ENCODE measurements around the gene MANF. TPM values are rescaled to one million over a fixed set of nuclear protein-coding genes. Genes with fewer than 3 reads are reported as not detected.
A peak's percentile ranks its signal among the peaks of the same experiment; 100 is the strongest.

The MANF gene
- total RNA-seq, 1 experiment from 2014 or later = 129 TPM

- Histone ChIP-seq H3K27me3 (no peaks in the 10 kb centered on the region), H3K36me3 (peaks cover 35% of the 10 kb centered on the region), H3K9me3 (no peaks in the 10 kb centered on the region), H3K4me3 (no peak overlapping the region)
- no peak for DNase-seq
Measured at GRCh38 chr3:51394541-51394940, 9.4 kb downstream of the MANF start.

DNA sequence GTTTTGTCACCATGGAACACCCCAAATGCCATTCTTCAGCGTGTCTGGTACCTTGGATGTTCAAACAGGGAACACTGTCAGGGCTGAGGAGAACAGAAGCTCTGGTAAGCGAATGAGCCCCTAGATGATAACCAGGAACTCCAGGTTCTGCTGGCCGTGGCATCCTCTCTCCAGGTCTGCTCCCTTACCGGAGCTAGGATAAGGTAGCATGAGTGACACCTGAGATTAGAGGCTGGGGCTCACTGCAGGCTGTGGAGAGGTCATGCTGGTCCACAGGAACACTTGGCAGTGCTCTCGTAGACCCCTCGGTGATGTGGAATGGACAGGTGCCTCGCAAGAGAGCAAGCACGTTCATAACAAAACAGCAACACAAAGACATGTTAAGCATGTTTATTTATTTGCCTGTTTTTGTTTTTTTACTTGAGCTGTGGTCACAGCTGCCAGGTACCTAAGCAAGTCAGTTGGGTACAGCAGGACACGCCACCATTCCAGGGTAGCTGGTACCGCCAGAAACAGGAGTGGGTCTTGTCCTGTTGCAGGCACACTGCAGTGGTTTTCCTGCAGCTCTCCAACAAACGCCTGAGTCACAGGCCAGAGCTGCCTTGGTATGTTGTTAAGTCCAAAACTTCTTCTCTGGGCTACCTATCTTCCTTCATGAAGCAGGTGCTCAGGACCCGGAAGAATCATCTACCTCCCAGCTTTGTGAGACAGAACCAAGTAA lies 10.6 kb downstream of the MANF start:
- peaks cover 33% of the 10 kb centered on the region for H3K36me3 ChIP-seq
- H3K9me3 ChIP-seq = no peaks in the 10 kb centered on the region
- H3K27me3 ChIP-seq = no peaks in the 10 kb centered on the region
- no peak overlapping the region for H3K4me3 ChIP-seq
- DNase-seq = no peak

DNA sequence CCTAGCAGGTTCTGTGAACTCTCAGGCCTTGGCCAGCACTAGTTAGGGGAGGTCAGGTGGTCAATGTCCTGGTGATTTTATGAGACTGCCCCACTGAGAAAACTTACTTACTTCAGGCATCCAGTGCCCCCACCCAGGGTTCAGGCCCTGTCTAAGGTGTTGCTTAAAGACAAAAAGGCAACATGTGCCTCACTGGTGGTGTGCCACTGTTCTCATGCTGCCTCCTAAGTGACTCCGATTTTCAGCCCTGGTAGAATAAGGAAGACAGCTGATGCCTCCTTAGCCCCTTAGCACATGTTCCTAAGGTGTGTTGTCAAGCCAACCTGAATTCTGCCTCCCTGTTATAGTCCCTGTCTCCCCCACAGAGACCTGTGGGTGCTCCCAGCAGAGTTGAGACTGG lies 11.3 kb downstream of the MANF start:
- Histone ChIP-seq H3K9me3 (no peaks in the 10 kb centered on the region), H3K36me3 (peaks cover 33% of the 10 kb centered on the region), H3K27me3 (no peaks in the 10 kb centered on the region), H3K4me3 (no peak overlapping the region)
- DNase-seq = no peak

DNA sequence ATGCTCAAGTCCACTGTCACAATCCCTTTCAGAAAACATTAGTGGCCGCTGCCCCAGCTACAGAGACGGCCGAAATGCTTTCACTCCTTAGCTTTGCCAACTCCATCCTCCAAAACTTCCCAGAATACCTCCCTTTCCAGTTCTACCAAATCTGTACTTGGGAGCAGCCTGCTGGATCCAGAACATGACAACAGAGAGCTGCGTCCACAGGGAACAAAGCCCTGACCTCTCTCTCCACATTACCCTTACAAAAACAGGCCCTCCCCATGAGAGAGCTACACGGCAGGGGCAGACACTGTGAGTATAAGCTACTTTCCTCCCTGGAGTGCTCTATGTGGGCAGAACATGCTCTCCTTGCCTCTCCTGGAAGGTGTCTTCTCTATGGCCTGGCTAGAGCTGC lies 12.3 kb downstream of the MANF start:
- peaks cover 32% of the 10 kb centered on the region for H3K36me3 ChIP-seq
- DNase-seq = no peak

DNA sequence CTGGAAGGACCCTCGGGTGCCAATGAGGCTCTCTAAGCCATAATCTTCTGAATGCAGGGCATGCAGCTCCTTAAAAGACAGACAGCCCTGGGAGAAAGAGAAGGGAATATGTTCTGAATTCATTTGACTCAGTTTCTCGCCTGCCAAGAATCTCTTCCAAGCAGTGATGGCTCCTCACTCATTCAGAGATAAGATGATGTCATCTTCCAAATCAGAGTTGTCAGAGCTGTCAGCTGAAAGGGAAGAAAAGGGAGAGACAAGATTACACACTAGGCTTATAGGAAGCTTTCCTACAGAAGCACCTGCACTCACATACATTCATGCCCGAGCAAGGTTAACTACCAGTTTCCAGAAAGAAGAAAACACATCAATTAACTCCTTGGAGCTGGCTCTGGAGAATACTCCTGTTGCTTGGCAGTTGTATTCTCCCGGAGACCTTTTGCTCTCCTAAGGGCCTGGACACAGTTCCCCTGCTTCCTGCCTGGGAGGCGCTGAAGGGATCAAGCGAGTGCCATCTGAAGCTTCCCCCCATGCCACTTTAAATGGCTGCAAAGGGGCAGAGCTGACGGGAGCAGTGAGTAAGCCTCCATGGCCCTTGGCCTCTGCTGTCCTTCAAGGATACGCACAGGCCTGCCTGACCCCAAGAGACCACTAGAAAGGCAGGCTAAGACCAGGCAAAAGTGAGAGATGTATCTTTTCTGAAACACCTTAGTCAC lies 13.7 kb downstream of the MANF start:
- Histone ChIP-seq H3K9me3 (no peaks in the 10 kb centered on the region), H3K36me3 (peaks cover 19% of the 10 kb centered on the region), H3K4me3 (no peak overlapping the region), H3K27me3 (no peaks in the 10 kb centered on the region)
- no peak for DNase-seq

More for the DNA sequence above, 12.3 kb downstream of the MANF start:
- no peaks in the 10 kb centered on the region for H3K9me3 ChIP-seq
- H3K27me3 ChIP-seq = no peaks in the 10 kb centered on the region
- no peak overlapping the region for H3K4me3 ChIP-seq

GRCh38 chr3:51400166-51400565 lies 15.1 kb downstream of the MANF start:
- DNase-seq = no peak
- no peaks in the 10 kb centered on the region for H3K9me3 ChIP-seq
- no peaks in the 10 kb centered on the region for H3K27me3 ChIP-seq
- H3K4me3 ChIP-seq = no peak overlapping the region
- peaks cover 6% of the 10 kb centered on the region for H3K36me3 ChIP-seq

GRCh38 chr3:51401735-51402134 lies 16.6 kb downstream of the MANF start:
- no peak for DNase-seq
- Histone ChIP-seq H3K27me3 (no peaks in the 10 kb centered on the region), H3K36me3 (peaks cover 4% of the 10 kb centered on the region; the same call in 1 of the 2 replicates), H3K9me3 (no peaks in the 10 kb centered on the region), H3K4me3 (no peak overlapping the region)

GRCh38 chr3:51403675-51404074 lies 18.6 kb downstream of the MANF start:
- H3K27me3 ChIP-seq = no peaks in the 10 kb centered on the region
- no peak overlapping the region for H3K4me3 ChIP-seq
- no peaks in the 10 kb centered on the region; the same call in 1 of the 2 replicates for H3K36me3 ChIP-seq
- H3K9me3 ChIP-seq = no peaks in the 10 kb centered on the region
- no peak for DNase-seq

GRCh38 chr3:51408021-51408420 lies 22.9 kb downstream of the MANF start:
- Histone ChIP-seq H3K4me3 (no peak overlapping the region), H3K27me3 (no peaks in the 10 kb centered on the region), H3K9me3 (no peaks in the 10 kb centered on the region), H3K36me3 (peaks cover 2% of the 10 kb centered on the region; the same call in 1 of the 2 replicates)
- DNase-seq = no peak

GRCh38 chr3:51408813-51409212 lies 23.7 kb downstream of the MANF start:
- Histone ChIP-seq H3K27me3 (no peaks in the 10 kb centered on the region), H3K9me3 (no peaks in the 10 kb centered on the region), H3K4me3 (no peak overlapping the region), H3K36me3 (peaks cover 6% of the 10 kb centered on the region)
- DNase-seq = no peak

- Histone ChIP-seq H3K4me3 (no peak overlapping the region), H3K27me3 (no peaks in the 10 kb centered on the region), H3K36me3 (peaks cover 6% of the 10 kb centered on the region), H3K9me3 (no peaks in the 10 kb centered on the region)
- DNase-seq = no peak
Measured at GRCh38 chr3:51422211-51422610, 37.1 kb downstream of the MANF start.

DNA sequence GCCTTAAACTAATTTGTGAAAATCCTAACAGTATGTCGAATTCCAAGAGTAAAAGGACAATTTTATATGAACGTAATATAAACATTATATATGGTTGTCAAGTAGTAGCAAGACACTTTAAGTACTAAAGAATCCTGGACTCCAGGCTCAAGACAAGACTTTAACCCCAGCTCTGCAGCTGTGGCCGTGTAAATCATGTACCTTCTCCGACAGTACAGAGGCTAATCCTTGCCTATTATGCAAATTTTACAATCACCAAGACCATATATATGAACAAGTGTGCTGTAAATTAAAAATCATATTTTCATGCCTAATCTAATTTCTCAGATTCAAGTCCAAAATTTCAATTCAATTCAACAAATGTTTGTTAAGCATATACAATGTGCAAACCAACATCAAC lies 41.8 kb downstream of the MANF start:
- H3K4me3 ChIP-seq = no peak overlapping the region
- H3K27me3 ChIP-seq = no peaks in the 10 kb centered on the region
- DNase-seq = no peak
- H3K36me3 ChIP-seq = no peaks in the 10 kb centered on the region; the same call in 1 of the 2 replicates
- H3K9me3 ChIP-seq = no peaks in the 10 kb centered on the region

- no peak for DNase-seq
- Histone ChIP-seq H3K4me3 (no peak overlapping the region), H3K9me3 (no peaks in the 10 kb centered on the region), H3K36me3 (no peaks in the 10 kb centered on the region; the same call in 1 of the 2 replicates), H3K27me3 (no peaks in the 10 kb centered on the region)
Measured at GRCh38 chr3:51429138-51429537, 44.0 kb downstream of the MANF start.

DNA sequence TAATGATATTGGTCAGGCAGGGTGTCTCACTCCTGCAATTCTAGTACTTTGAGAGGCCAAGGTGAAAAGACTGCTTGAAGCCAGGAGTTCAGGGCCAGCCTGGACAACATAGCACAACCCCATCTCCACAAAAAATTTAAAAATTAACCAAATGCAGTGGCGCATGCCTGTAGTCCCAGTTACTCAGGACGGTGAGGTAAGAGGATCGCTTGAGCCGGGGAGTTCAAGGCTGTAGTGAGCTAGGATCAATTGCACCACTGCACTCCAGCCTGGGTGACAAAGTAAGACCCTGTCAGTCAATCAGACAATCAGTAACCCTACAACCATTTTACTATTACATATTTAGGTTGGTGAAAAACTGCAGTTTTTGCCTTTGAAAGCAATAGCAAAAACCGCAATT lies 49.0 kb downstream of the MANF start:
- no peak for DNase-seq
- Histone ChIP-seq H3K27me3 (no peaks in the 10 kb centered on the region), H3K4me3 (no peak overlapping the region), H3K9me3 (no peaks in the 10 kb centered on the region), H3K36me3 (no peaks in the 10 kb centered on the region; the same call in none of the 2 replicates)

DNA sequence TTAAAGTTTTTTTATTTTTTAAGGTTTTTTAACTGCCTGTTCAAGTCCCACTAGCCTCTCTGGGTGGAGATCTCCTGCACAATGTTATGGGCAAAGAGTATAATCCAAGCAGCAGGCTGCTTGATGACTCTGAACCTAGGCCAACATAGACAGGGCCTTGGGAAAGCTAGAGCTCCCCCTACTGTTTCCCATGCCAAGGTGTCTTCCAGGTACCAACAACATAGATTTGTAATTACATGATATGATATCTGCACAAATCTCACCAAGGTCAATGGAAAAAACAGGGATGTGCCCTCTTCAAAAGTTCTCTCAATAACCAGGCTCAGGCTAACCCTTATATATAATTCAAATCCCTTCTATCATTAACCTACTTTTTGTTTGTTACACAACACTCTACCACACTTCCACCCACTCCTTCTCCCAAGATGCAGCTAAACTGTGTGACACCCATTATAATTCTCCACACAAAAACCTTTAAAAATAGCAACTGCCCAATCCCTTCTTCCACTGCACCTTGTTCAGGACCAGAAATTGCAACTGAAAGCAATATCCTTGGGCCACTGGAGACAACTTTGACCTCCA lies 49.7 kb downstream of the MANF start:
- Histone ChIP-seq H3K27me3 (no peaks in the 10 kb centered on the region), H3K36me3 (peaks cover under 1% of the 10 kb centered on the region), H3K9me3 (no peaks in the 10 kb centered on the region), H3K4me3 (no peak overlapping the region)
- DNase-seq = peak; percentile 13

DNA sequence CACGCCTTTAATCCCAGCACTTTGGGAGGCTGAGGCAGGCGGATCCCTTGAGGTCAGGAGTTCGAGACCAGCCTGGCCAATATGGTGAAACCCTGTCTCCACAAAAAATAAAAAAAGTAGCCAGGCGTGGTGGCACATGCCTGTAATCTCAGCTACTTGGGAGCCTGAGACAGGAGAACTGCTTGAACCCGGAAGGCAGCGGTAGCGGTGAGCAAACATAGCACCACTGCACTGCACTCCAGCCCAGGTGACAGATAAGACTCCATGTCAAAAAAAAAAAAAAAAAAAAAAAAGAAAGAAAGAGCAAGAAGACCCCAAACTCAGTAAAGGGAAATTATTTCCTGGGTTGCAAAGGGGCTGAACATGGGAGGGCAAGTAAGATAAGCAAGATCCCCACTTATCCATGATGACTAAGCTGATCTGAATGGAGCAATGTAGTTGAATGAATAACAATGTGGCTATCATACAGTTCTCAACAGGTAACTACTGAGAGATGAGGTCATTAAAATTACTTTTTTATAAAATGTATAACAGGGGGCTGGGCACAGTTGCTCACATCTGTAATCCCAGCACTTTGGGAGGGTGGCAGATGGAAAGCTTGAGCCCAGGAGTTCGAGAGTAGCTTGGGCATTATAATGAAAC lies 52.0 kb downstream of the MANF start:
- no peaks in the 10 kb centered on the region for H3K9me3 ChIP-seq
- no peak for DNase-seq
- H3K4me3 ChIP-seq = no peak overlapping the region
- peaks cover 12% of the 10 kb centered on the region for H3K36me3 ChIP-seq
- no peaks in the 10 kb centered on the region for H3K27me3 ChIP-seq
